ENCODE results near the gene MMP1.

DNA sequence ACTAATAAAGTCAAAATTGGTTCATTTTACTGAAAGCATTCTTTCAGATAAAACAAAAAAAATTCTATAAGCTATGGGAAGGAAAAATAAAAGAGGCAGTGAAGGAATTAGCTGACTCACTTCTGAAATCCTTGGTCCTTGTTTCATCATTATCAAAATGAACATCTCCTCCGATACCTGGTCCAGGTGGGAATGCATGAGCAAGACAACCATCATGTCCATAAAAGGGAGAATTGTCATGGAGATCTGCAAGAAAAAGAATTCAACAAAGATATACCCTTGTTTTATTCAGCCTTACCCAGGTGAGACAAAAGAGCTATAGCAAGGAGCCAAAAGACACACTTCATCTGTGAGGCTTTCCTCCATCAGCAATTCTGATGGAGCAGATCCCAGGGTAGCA lies 44.7 kb downstream of the MMP1 start:
- TF ChIP-seq, protein P1, sequence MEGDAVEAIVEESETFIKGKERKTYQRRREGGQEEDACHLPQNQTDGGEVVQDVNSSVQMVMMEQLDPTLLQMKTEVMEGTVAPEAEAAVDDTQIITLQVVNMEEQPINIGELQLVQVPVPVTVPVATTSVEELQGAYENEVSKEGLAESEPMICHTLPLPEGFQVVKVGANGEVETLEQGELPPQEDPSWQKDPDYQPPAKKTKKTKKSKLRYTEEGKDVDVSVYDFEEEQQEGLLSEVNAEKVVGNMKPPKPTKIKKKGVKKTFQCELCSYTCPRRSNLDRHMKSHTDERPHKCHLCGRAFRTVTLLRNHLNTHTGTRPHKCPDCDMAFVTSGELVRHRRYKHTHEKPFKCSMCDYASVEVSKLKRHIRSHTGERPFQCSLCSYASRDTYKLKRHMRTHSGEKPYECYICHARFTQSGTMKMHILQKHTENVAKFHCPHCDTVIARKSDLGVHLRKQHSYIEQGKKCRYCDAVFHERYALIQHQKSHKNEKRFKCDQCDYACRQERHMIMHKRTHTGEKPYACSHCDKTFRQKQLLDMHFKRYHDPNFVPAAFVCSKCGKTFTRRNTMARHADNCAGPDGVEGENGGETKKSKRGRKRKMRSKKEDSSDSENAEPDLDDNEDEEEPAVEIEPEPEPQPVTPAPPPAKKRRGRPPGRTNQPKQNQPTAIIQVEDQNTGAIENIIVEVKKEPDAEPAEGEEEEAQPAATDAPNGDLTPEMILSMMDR (IDR thresholded peaks at IDR 0.05) = no peak
- no peak for TF ChIP-seq POLR2A (IDR thresholded peaks at IDR 0.05)
